Activated CD4-positive, alpha-beta T cell treated with anti-CD3 and anti-CD28 coated beads, Interleukin-2, Interleukin-4, amounts not matched to agents 100 ng/mL and 50 ng/mL, durations not matched to agents 16 hours and 8 hours (primary cell): ENCODE data around the gene OPRL1.
A peak's percentile ranks its signal among the peaks of the same experiment; 100 is the strongest.

Experiments used
- DNase-seq: peaks from one replicate; pipeline ENCODE4 v3.0.0-alpha.2; 2020; ENCODE audit warnings: low spot score

Gene OPRL1

DNA sequence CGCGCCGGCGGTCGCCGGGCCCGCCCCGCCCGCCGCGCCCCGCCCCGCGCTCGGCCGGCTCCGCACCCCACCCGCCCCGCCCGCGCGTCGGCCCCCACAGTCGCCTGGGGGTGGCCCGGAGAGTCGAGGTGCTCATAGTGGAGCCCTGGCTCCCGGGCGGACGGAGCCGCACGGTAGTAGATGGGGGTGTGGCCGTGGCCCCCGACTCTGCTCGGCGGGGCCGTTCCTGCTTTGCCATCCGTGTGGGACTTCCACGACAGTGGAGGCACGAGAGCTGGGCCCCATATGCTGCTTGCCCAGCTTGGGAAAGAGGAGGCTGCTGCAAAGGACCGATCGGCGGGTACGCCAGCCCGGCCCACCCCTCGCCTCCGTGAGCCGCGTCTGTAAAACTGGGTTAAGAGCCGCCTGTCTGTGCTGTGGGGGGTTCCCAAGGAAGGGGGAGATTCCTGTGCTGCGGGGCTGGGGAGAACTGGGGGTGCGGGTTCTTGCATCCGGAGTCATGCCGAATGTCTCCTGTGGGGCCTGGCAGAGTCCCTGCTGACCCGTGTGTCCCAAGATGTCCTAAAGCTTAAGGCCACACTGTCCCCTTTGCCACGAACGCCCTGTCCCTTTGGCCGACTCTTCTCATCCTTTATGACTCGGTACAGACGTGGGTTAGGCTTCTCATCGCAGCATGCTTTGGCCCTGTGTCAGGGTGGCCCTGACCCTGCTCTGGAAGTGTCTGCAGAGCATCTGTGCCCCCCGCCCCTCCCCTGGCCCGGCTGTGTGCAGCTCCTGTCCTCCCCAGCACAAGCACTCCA, at the start of gene OPRL1:
Gene OPRL1 (plus strand): TSS at position 70 of the 800 bp plus-strand sequence. CDS start 12,639 bp downstream, outside the sequence.
- DNase-seq, result no peak

DNA sequence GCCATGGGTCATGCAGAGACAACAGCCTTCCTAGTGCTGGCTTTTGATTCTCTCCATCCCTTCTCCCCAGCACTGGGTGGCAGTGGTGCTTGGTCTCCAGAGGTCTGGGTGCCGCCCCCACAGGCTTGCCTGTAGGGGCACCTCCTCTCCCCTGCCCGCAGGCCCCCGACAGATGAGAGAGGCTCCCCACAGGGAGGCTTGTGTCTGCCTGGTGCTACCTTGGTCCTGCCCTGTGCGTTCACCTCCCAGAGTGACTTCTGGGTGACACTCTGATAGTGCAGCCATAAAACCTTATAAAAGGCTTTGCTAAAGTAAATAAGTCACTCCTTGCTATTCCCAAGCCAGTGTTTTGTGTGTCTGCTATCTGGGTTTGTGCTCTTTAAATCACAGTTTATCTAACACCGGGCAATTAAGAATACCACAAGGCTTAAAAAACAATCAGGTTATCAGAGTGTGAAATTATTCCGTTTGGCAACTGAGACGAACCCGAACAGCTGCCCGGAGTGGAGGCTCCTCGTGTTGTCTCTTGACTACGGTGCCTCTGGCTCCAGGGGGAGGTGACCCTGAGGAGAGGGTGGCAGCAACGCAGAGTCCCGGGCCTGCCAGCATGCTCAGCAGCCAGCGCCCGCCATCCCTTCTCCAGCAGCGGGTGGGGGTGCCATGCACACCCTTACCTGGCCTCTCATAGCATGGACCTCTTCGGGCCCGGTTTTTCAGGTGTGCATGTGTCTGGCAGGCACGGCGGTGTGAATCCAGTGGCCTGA, 49.3 kb upstream of the OPRL1 start:
- DNase-seq, result no peak

GRCh38 chr20:64031822-64032314, 48.0 kb upstream of the OPRL1 start:
- no peak for DNase-seq

- DNase-seq, result no peak
Observed at GRCh38 chr20:64032706-64033624, 46.9 kb upstream of the OPRL1 start.

- DNase-seq, result no peak
Observed at GRCh38 chr20:64033981-64034493, 45.8 kb upstream of the OPRL1 start.

- peak; percentile 74 for DNase-seq
Observed at GRCh38 chr20:64035066-64035932, 44.6 kb upstream of the OPRL1 start.

GRCh38 chr20:64035933-64036345, 43.9 kb upstream of the OPRL1 start, which contains the start of gene C20orf204:
TSS of gene C20orf204 (plus strand) at chr20:64036182. CDS start at chr20:64036324, 142 bp downstream.
- DNase-seq, result no peak

GRCh38 chr20:64036346-64037198, 43.3 kb upstream of the OPRL1 start:
- DNase-seq, result no peak

DNA sequence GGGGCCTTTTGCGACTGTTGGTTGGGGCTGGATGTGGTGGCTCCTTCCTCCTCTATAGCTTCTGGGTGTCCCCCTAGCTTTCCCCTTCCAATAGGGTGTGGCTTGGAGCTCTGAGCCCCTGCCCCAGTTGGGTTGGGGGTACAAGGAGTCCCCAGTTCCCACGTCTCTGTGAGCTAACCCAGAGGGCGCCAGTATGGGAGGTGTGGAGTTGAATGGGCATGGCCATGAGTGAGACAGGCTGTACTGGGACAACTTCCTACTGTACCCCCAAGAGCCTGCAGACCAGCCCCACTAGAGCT, 42.7 kb upstream of the OPRL1 start:
- no peak for DNase-seq

- no peak for DNase-seq
Observed at GRCh38 chr20:64037498-64038213, 42.2 kb upstream of the OPRL1 start.

- DNase-seq, result no peak
Observed at GRCh38 chr20:64038224-64038564, 41.7 kb upstream of the OPRL1 start.

DNA sequence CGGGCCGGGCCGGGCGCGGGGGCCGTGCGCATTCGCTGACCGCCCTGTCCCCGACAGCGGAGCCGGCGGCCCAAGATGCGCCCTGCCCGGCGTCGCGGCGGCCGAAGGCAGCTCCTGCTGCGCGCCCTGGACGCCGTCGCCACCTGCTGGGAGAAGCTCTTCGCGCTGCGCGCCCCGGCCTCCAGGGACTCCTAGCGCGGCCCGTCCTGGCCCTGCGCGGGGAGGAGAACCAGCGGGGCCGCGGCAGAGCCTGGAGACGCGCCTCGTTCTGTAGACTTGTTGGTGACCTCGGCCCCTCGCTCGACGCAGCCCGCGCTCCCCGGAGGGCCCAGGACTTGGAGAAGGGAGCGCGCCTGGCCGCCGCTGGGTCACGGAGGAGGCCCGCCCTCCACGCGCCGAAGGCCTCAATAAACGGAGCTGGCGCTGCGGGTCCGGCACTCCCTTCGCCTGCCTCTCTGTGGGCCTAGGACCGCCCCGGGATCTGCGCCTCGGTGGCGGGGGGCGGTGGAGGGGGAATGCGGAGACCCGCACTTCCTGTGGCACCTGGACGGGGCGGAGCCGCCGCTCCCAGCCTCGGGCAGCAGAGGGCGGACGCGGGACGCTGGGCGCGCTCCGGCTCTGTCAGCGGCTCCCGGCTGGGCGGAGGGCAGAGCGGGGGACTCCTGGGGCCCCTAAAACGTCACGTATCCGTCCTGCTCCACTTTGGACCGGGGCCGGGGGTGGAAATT, 41.2 kb upstream of the OPRL1 start:
- DNase-seq, result peak; percentile 74

- DNase-seq, result no peak
Observed at GRCh38 chr20:64039293-64040160, 40.4 kb upstream of the OPRL1 start.

DNA sequence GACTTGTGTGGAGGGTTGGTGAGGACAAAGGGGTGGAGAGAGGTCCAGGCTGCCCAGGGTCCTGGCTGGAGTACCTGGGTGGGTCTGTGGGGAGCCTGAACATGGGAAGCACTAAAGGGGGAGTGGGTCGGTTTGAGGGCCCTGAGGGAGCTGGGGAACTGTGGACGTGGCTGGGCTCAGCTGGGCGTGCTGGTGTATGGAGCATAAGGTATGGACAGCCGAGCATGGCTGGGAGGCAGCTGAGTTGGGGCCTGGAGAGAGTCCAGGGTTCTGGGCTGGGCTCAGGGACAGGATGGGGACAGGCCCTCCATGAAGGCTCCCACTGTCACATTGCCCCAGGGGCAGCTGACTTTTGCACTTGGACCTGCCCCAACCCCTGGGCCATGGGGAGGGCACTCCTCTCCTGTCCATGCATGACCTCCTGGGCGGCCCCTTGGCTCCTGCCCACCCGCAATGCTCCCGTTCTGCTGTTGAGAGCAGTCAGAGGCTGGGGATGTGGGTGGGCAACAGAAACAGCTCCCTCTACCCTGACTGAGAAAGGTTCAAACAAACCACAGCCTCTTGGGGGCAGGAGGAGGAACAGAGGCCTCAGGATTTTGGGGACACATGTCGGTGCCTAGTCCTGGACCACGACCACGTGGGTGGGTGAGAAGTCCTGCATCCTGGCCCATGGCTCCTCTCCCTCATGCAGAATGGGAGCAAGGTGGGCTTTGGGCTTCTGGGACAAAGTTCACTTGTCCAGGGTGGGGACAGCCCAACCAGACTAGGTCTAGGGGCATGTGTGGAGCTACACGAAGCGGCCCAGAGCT, 39.4 kb upstream of the OPRL1 start:
- no peak for DNase-seq

GRCh38 chr20:64041040-64041780, 38.7 kb upstream of the OPRL1 start:
- no peak for DNase-seq

DNA sequence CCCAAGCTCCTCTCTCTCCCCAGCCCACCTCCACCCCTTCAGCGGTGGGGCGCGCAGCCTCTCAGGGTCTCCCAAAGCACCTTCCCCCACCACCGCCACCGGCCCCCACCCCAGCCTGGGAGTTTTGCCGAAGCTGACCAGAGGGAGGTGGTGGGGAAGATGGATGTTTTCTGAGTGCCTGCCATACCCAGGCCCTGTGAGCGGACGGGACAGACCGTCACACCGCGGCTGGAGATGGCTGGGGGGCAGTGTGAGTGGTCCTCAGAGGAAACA, 38.2 kb upstream of the OPRL1 start:
- DNase-seq, result no peak
